GM12865 (cell line): ENCODE data around the gene IL17RB.
A peak's percentile ranks its signal among the peaks of the same experiment; 100 is the strongest.

Experiments
- DNase-seq: peaks from one replicate; pipeline ENCODE4 v3.0.0; 2010; ENCODE audit warnings: low read depth
- H3K4me3 ChIP-seq: 2 replicates; pipeline ENCODE4 v1.5.1; 2011; ENCODE audit warnings: mild to moderate bottlenecking, low read depth, low read length, control low read depth
- TF ChIP-seq, protein P1 (sequence below): IDR thresholded peaks from 2 replicates; pipeline ENCODE4 v1.5.1; 2011; ENCODE audit warnings: low read length, control low read depth, low read depth, inconsistent platforms; ENCODE audit not compliant: insufficient read depth; ENCODE audit errors: missing control alignments

IL17RB gene

DNA sequence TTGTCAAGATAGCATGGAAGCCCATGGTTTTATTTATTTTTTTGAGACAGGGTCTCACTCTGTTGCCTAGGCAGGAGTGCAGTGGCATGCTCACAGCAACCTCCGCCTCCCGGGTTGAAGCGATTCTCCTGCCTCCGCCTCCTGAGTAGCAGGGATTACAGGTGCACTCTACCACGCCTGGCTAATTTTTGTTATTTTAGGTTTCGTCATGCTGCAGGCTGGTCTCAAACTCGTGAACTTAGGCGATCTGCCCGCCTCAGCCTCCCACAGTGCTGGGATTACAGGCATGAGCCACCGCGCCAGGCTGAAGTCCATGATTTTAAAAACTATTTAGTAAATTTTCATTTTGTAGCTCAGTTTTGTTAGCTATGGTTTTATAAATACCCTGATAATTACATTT is 38.3 kb downstream of the IL17RB start:
- DNase-seq = no peak
- TF ChIP-seq, protein P1, sequence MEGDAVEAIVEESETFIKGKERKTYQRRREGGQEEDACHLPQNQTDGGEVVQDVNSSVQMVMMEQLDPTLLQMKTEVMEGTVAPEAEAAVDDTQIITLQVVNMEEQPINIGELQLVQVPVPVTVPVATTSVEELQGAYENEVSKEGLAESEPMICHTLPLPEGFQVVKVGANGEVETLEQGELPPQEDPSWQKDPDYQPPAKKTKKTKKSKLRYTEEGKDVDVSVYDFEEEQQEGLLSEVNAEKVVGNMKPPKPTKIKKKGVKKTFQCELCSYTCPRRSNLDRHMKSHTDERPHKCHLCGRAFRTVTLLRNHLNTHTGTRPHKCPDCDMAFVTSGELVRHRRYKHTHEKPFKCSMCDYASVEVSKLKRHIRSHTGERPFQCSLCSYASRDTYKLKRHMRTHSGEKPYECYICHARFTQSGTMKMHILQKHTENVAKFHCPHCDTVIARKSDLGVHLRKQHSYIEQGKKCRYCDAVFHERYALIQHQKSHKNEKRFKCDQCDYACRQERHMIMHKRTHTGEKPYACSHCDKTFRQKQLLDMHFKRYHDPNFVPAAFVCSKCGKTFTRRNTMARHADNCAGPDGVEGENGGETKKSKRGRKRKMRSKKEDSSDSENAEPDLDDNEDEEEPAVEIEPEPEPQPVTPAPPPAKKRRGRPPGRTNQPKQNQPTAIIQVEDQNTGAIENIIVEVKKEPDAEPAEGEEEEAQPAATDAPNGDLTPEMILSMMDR = no peak
- H3K4me3 ChIP-seq = no peak overlapping the region

DNA sequence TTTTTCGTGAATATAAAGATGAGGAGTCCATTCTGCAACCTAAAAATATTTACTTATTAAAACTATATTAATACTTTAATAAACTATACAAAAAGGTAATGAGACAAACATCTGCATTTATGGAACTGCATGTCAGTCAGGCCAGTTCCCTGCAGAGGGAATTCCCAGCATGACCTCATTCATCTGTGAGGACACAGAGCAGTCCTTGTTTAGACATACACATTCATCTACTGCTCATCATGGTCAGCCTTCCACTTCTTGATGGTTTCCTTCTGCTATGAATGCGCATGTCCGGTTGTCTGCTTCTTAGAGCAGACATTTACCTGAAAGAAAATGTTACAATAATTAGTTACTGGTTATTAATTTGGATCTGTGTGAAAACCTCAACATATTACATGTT is 38.9 kb downstream of the IL17RB start:
- DNase-seq = peak; percentile 57
- TF ChIP-seq, protein P1 = no peak
- no peak overlapping the region for H3K4me3 ChIP-seq

DNA sequence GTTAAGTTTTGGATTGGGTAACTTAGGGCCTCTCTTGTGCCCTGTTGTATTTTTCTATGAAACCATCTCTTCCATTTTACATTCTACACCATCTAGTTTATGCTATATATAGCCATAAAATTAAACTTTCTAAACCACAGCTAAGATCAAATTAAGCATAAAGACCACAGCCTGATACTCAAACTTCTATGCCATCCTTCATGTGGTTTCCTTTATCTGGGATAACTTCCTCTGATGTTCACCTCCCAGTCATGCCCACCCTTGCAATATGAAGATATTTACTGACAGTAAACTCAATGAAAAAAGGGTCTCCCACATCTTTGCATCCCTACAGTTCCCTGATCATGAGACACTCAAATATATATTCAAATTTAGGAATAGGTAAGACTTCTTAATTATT is 41.1 kb downstream of the IL17RB start:
- H3K4me3 ChIP-seq = no peak overlapping the region
- no peak for DNase-seq
- TF ChIP-seq, protein P1 = no peak

DNA sequence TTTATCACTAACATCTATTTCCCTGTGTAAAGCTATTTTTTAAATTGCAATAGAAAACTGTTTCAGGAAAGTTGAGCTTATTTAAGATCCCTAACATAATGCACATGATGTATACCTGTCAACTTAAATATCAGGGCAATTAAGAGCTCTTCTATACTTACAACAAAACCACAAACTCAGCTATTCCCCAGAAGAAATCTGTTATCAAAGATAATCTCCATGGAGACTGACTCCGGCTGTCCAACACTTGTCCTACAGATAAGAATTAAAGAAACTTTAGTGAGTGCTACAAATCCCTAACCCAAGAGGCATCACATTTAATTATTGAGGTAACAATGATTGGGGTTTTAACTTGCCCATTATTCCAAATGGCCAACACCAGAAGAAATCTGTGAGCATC is 41.9 kb downstream of the IL17RB start:
- TF ChIP-seq, protein P1 = no peak
- DNase-seq = no peak
- H3K4me3 ChIP-seq = no peak overlapping the region

DNA sequence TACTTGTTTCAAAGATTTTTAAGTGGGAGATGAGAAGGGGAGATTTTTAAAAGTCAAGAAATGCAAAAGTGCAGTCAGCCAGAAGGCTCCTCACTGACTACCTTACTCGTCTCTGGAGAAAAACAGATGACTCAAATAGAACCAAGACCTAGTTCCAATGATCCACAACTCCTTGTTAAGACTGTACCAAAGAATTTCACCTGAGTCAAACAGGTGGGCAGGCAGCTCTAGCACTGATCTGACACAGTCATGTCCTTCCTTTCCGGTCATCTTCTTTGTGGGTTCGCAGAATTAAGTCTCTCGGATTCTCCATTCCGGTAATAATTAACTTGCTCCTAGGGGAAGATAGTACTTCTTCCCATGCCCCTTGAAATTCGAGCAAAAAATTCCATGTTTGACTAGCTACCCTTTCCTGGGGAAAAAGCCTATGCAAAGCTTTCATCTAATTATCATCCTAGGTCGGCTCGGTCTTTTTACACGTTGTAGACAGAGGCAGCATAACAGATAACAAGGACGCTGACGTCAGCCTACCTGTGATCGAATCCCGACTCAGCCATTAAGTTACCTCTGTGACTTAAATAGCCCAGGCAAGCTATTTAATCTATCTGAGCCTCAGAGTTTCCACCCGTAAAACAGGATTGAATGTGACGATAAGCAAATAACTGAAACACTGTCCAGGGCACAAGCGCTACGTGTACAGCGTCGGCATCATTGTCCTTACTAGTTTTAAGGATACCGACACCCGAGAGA is 44.5 kb downstream of the IL17RB start:
- H3K4me3 ChIP-seq = peak overlapping the region; percentile 81
- TF ChIP-seq, protein P1 = no peak
- peak; percentile 63 for DNase-seq

DNA sequence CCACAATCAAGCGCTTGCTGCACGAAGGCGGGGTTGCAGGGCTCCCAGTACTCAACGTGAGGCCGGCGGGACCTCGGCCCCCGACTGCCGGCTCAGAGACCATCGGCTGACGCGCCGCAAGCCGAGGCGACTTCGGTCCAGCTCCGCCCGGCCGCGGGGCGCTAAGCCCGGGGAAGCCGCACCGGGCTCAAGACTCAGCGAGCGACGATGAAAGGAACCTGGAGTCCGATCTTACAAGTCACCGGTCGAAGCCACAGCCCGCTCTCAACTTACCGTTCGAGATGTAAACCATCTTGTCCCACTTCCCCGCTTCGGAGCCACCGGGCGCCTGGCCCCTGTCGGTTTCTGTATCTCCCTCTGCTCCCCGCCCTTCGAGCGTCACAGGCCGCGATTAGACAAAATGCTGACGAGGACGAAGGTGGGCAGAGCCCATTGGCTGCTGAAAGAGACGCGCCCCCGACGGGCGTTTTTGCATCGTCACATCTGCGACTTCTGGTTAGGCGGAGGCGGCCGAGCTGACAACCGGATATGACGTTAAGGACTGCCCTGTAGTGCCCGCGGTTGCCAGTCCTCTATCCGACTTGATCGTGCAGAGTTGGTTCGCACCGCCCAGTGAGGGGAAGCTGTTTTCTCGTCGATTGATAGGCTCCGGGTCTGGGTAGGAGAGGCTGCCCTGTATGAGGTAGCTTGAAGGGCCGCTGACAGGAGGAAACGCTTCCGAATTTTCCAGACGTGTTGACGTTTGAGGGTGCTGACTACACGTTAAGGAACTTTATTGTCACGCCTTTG is 45.3 kb downstream of the IL17RB start, which contains the start of gene SELENOK:
Gene SELENOK (minus strand): TSS at position 363 of the 789 bp plus-strand sequence.
- DNase-seq = peak; percentile 99
- TF ChIP-seq, protein P1 = no peak
- H3K4me3 ChIP-seq = peak within 1 kb of the TSS; percentile 81
